HepG2 (cell line): ENCODE data around the gene LARP1. TPM values are rescaled to one million over a fixed set of nuclear protein-coding genes. Genes with fewer than 3 reads are reported as not detected.

ENCODE experiments used
- AGO2 ChIP-seq: fragments of 200-400 bp; formaldehyde crosslinking; optimal IDR thresholded peaks from 2 replicates; pipeline ENCODE3; 2017; ENCODE audit warnings: mild to moderate bottlenecking, low read depth, low read length, moderate library complexity
- DNMT1 ChIP-seq: sonication (generic); formaldehyde crosslinking; IDR thresholded peaks from 2 replicates; pipeline ENCODE4 v1.5.1; 2020; ENCODE audit warnings: mild to moderate bottlenecking, missing genetic modification reagents
- JDP2 ChIP-seq: sonication (generic); formaldehyde crosslinking; IDR thresholded peaks from 2 replicates; pipeline ENCODE4 v1.8.1; 2022; ENCODE audit warnings: missing genetic modification reagents, borderline replicate concordance
- JUN ChIP-seq: sonication (generic); formaldehyde crosslinking; IDR thresholded peaks from 2 replicates; pipeline ENCODE4 v1.4.0; 2020; ENCODE audit warnings: mild to moderate bottlenecking, missing genetic modification reagents
- NFIB ChIP-seq: sonication (generic); formaldehyde crosslinking; IDR thresholded peaks from 2 replicates; pipeline ENCODE4 v1.9.0; 2021; ENCODE audit warnings: missing genetic modification reagents, mild to moderate bottlenecking, borderline replicate concordance
- NFKB2 ChIP-seq: sonication (generic); formaldehyde crosslinking; IDR thresholded peaks from 2 replicates; pipeline ENCODE4 v1.4.0; 2020; ENCODE audit warnings: missing genetic modification reagents, borderline replicate concordance
- NFRKB ChIP-seq: fragments of 450-650 bp; IDR thresholded peaks from 2 replicates; pipeline ENCODE4 v1.6.1; 2017
- NPAS2 ChIP-seq: sonication (generic); formaldehyde crosslinking; IDR thresholded peaks from 2 replicates; pipeline ENCODE4 v1.8.0; 2022; ENCODE audit warnings: mild to moderate bottlenecking, missing genetic modification reagents, borderline replicate concordance
- PRMT3 ChIP-seq: sonication (generic); formaldehyde crosslinking; IDR thresholded peaks from 2 replicates; pipeline ENCODE4 v1.8.1; 2022; ENCODE audit warnings: low read depth, mild to moderate bottlenecking, moderate library complexity, missing genetic modification reagents, borderline replicate concordance
- SOX6 ChIP-seq, 2 experiments: fragments of 450-650 bp in 1 of 2; sonication (generic) in 1 of 2; formaldehyde crosslinking in 1 of 2; IDR thresholded peaks; 2 replicates each; pipeline versions ENCODE4 v1.4.0 to v1.6.1; 2017 to 2020; ENCODE audit warnings: antibody characterized with exemption in 1 of 2, mild to moderate bottlenecking in 1 of 2, missing genetic modification reagents in 1 of 2
- ZNF329 ChIP-seq: sonication (generic); formaldehyde crosslinking; IDR thresholded peaks from 2 replicates; pipeline ENCODE4 v1.9.0; 2021; ENCODE audit warnings: low read depth, mild to moderate bottlenecking, missing genetic modification reagents
- ZNF615 ChIP-seq: sonication (generic); formaldehyde crosslinking; IDR thresholded peaks from 2 replicates; pipeline ENCODE4 v1.5.0; 2020; ENCODE audit warnings: mild to moderate bottlenecking, missing genetic modification reagents, borderline replicate concordance
- ZNF713 ChIP-seq: sonication (generic); formaldehyde crosslinking; IDR thresholded peaks from 2 replicates; pipeline ENCODE4 v1.4.0; 2020; ENCODE audit warnings: mild to moderate bottlenecking, missing genetic modification reagents
- ZSCAN31 ChIP-seq: sonication (generic); formaldehyde crosslinking; IDR thresholded peaks from 2 replicates; pipeline ENCODE4 v1.5.0; 2020; ENCODE audit warnings: low read depth, mild to moderate bottlenecking, missing genetic modification reagents
- polyA plus RNA-seq, 8 experiments: library from polyadenylated mRNA; depleted of rRNA in 3 of 8; stranded (reverse) in 7 of 8; unstranded in 1 of 8; fragments of >200 nt; fragmentation: Illumina TruSeq in 4 of 8; extraction: Trizol in 4 of 8; gene quantifications; 2 replicates each; pipeline versions ENCODE4 v1.2.1 to v1.2.3, GENCODE V29; 2011 to 2016; ENCODE audit warnings: low read depth in 4 of 8, missing spikeins in 1 of 8, mixed read lengths in 1 of 8; ENCODE audit not compliant: insufficient read depth in 1 of 8
- total RNA-seq, 5 experiments: library from RNA; depleted of rRNA; stranded (reverse); fragments of >200 nt; fragmentation: Illumina TruSeq; extraction: Trizol; gene quantifications; 2 replicates each; pipeline ENCODE4 v1.2.3, GENCODE V29; 2016; ENCODE audit warnings: low read depth in 1 of 5
- TF ChIP-seq, protein P1 (sequence below): sonication (generic); formaldehyde crosslinking; IDR thresholded peaks from 2 replicates; pipeline ENCODE4 v1.5.0; 2020; ENCODE audit warnings: missing genetic modification reagents, mild to moderate bottlenecking, borderline replicate concordance
- TF ChIP-seq, protein P2 (sequence below): sonication (generic); formaldehyde crosslinking; IDR thresholded peaks from 2 replicates; pipeline ENCODE4 v1.4.0; 2020; ENCODE audit warnings: missing genetic modification reagents
- TF ChIP-seq, protein P3 (sequence below): sonication (generic); formaldehyde crosslinking; IDR thresholded peaks from 2 replicates; pipeline ENCODE4 v1.5.0; 2020; ENCODE audit warnings: mild to moderate bottlenecking, missing genetic modification reagents
- TF ChIP-seq, protein P4 (sequence below): sonication (generic); formaldehyde crosslinking; IDR thresholded peaks from 2 replicates; pipeline ENCODE4 v1.5.1; 2020; ENCODE audit warnings: missing genetic modification reagents, mild to moderate bottlenecking, borderline replicate concordance
- TF ChIP-seq, protein P5 (sequence below): IDR thresholded peaks from 2 replicates; pipeline ENCODE4 v1.6.1; 2016
- TF ChIP-seq, protein P6 (sequence below): sonication (generic); formaldehyde crosslinking; IDR thresholded peaks from 2 replicates; pipeline ENCODE4 v1.8.1; 2022; ENCODE audit warnings: mild to moderate bottlenecking, missing genetic modification reagents

The LARP1 gene
- total and polyA plus RNA-seq, 2 of the 13 experiments (the other 11 are each of a cell fraction or from before 2014, with no cell fraction given) = 45.2 to 61.4 TPM

DNA sequence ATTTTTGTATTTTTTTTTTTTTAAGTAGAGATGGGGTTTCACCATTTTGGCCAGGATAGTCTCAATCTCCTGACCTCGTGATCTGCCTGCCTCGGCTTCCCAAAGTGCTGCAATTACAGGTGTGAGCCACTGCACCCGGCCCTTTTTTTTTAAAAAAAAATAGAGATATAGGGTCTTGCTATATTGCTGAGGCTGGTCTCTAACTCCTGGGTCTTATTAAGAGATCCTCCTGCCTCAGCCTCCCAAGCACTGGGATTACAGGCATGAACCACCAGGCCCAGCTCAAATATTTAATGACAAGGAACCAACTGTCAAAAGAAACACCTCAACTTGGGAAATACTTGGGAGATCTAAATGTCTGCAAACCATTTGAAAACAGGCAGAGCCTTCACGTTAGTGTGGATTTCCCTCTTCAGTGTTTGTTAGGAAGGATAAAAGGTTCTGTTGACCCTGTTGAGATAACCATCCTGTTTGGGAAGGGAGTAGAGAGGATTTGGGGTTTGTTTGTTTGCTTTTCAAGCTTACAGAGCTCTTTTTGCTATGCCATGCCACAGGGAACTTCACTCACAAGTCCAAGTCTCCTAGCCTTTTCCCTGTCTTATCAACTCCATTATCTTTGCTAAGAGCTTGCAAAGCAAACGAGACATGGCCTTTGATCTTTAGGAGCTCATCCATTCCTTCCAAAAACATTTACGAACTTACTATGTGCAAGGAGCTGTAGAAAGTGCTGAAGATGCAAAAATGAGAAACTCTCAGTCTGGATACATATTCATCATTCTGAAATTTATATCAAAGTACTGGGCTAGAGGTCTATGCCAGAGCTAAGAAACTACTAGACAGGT is 87.7 kb downstream of the LARP1 start (continued):
- TF ChIP-seq, protein P1, sequence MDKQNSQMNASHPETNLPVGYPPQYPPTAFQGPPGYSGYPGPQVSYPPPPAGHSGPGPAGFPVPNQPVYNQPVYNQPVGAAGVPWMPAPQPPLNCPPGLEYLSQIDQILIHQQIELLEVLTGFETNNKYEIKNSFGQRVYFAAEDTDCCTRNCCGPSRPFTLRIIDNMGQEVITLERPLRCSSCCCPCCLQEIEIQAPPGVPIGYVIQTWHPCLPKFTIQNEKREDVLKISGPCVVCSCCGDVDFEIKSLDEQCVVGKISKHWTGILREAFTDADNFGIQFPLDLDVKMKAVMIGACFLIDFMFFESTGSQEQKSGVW (CRISPR knock-in tag) = no peak
- TF ChIP-seq ZNF329 (CRISPR knock-in tag) (no peak), JDP2 (CRISPR knock-in tag) (no peak; the same call in 1 of the 2 replicates), NPAS2 (CRISPR knock-in tag) (no peak), ZNF615 (CRISPR knock-in tag) (no peak), JUN (0 out of 2 replicates have a peak, but pooled peaks have one; percentile 42), ZSCAN31 (CRISPR knock-in tag) (peak; percentile 71), PRMT3 (CRISPR knock-in tag) (no peak), DNMT1 (CRISPR knock-in tag) (no peak), AGO2 (no peak), NFIB (CRISPR knock-in tag) (no peak), NFKB2 (CRISPR knock-in tag) (no peak), ZNF713 (CRISPR knock-in tag) (no peak), NFRKB (no peak), SOX6 (IDR thresholded peaks at IDR 0.05) (no peak), SOX6 (CRISPR knock-in tag; IDR thresholded peaks at IDR 0.05) (peak; percentile 93)
- TF ChIP-seq, protein P2, sequence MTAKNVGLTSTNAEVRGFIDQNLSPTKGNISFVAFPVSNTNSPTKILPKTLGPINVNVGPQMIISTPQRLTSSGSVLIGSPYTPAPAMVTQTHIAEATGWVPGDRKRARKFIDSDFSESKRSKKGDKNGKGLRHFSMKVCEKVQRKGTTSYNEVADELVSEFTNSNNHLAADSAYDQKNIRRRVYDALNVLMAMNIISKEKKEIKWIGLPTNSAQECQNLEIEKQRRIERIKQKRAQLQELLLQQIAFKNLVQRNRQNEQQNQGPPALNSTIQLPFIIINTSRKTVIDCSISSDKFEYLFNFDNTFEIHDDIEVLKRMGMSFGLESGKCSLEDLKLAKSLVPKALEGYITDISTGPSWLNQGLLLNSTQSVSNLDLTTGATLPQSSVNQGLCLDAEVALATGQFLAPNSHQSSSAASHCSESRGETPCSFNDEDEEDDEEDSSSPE (CRISPR knock-in tag) = no peak
- TF ChIP-seq, protein P3, sequence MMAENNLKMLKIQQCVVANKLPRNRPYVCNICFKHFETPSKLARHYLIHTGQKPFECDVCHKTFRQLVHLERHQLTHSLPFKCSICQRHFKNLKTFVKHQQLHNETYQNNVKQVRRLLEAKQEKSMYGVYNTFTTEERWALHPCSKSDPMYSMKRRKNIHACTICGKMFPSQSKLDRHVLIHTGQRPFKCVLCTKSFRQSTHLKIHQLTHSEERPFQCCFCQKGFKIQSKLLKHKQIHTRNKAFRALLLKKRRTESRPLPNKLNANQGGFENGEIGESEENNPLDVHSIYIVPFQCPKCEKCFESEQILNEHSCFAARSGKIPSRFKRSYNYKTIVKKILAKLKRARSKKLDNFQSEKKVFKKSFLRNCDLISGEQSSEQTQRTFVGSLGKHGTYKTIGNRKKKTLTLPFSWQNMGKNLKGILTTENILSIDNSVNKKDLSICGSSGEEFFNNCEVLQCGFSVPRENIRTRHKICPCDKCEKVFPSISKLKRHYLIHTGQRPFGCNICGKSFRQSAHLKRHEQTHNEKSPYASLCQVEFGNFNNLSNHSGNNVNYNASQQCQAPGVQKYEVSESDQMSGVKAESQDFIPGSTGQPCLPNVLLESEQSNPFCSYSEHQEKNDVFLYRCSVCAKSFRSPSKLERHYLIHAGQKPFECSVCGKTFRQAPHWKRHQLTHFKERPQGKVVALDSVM (CRISPR knock-in tag) = peak; percentile 90
- TF ChIP-seq, protein P4, sequence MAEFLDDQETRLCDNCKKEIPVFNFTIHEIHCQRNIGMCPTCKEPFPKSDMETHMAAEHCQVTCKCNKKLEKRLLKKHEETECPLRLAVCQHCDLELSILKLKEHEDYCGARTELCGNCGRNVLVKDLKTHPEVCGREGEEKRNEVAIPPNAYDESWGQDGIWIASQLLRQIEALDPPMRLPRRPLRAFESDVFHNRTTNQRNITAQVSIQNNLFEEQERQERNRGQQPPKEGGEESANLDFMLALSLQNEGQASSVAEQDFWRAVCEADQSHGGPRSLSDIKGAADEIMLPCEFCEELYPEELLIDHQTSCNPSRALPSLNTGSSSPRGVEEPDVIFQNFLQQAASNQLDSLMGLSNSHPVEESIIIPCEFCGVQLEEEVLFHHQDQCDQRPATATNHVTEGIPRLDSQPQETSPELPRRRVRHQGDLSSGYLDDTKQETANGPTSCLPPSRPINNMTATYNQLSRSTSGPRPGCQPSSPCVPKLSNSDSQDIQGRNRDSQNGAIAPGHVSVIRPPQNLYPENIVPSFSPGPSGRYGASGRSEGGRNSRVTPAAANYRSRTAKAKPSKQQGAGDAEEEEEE = no peak
- TF ChIP-seq, protein P5, sequence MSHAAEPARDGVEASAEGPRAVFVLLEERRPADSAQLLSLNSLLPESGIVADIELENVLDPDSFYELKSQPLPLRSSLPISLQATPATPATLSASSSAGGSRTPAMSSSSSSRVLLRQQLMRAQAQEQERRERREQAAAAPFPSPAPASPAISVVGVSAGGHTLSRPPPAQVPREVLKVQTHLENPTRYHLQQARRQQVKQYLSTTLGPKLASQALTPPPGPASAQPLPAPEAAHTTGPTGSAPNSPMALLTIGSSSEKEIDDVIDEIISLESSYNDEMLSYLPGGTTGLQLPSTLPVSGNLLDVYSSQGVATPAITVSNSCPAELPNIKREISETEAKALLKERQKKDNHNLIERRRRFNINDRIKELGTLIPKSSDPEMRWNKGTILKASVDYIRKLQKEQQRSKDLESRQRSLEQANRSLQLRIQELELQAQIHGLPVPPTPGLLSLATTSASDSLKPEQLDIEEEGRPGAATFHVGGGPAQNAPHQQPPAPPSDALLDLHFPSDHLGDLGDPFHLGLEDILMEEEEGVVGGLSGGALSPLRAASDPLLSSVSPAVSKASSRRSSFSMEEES (CRISPR knock-in tag) = peak; percentile 57; the same call in 1 of the 2 replicates
- TF ChIP-seq, protein P6, sequence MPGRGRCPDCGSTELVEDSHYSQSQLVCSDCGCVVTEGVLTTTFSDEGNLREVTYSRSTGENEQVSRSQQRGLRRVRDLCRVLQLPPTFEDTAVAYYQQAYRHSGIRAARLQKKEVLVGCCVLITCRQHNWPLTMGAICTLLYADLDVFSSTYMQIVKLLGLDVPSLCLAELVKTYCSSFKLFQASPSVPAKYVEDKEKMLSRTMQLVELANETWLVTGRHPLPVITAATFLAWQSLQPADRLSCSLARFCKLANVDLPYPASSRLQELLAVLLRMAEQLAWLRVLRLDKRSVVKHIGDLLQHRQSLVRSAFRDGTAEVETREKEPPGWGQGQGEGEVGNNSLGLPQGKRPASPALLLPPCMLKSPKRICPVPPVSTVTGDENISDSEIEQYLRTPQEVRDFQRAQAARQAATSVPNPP = no peak
